Adrenal gland (tissue), 12 donors: ENCODE measurements around the gene TMCO2. TPM values are rescaled to one million over a fixed set of nuclear protein-coding genes. Genes with fewer than 3 reads are reported as not detected.

ENCODE experiments used
- DNase-seq, 7 donors: peaks; one replicate each; pipeline ENCODE4 v3.0.0-alpha.2; 2019 to 2020
- H3K27ac ChIP-seq, 5 donors: fragments of 200-600 bp; sonication (generic) in 4 of 5; 1 replicate in 3 of 5; 2 replicates in 2 of 5; pipeline versions ENCODE4 v1.5.1 to v1.8.0; 2016 to 2020; ENCODE audit warnings: mild to moderate bottlenecking in 1 of 5
- H3K27me3 ChIP-seq: fragments of 200-600 bp; 2 replicates; pipeline ENCODE4 v1.8.0; 2021
- H3K36me3 ChIP-seq, 2 donors: fragments of 200-600 bp; replicated peaks in 1 of 2; 1 replicate in 1 of 2; 2 replicates in 1 of 2; pipeline versions ENCODE4 v1.5.1 to v1.8.0; 2018 to 2022
- H3K4me1 ChIP-seq, 2 donors: fragments of 200-600 bp; replicated peaks in 1 of 2; 1 replicate in 1 of 2; 2 replicates in 1 of 2; pipeline versions ENCODE4 v1.5.1 to v1.8.0; 2018 to 2021
- H3K4me3 ChIP-seq, 4 donors: fragments of 200-600 bp; sonication (generic) in 3 of 4; one replicate each; pipeline ENCODE4 v1.5.1; 2016 to 2018
- H3K9me3 ChIP-seq, 3 donors: fragments of 200-600 bp; sonication (generic) in 1 of 3; replicated peaks in 1 of 3; 1 replicate in 2 of 3; 2 replicates in 1 of 3; pipeline versions ENCODE4 v1.5.1 to v1.8.0; 2016 to 2021
- CTCF ChIP-seq, 6 experiments: fragments of 450-650 bp in 4 of 6; fragments of 200-600 bp in 2 of 6; sonication (generic) in 1 of 6; IDR thresholded peaks; 1 replicate in 5 of 6; 2 replicates in 1 of 6; pipeline versions ENCODE4 v1.5.1 to v1.8.0; 2016 to 2021; ENCODE audit warnings: antibody characterized with exemption in 6 of 6, mild to moderate bottlenecking in 2 of 6, moderate library complexity in 1 of 6
- POLR2A ChIP-seq, 2 donors: fragments of 450-650 bp; IDR thresholded peaks; one replicate each; pipeline ENCODE4 v1.6.1; 2017; ENCODE audit warnings: antibody characterized with exemption in 2 of 2, mild to moderate bottlenecking in 2 of 2, moderate library complexity in 1 of 2
- WGBS, 4 donors: extraction: QIAGEN DNeasy Blood & Tissue Kit in 2 of 4; methylation state at CpG; one replicate each; pipeline versions ENCODE4 v1.1.5 to v1.1.7; 2013 to 2017; 5-methylcytosine and 5-hydroxymethylcytosine counted together
- intact Hi-C, 2 donors: fragments of 100-400 bp; cut with DNase I; formaldehyde crosslinking; loops; one replicate each; pipeline versions ENCODE4 v1.14.1 to v1.15.0; 2022 to 2023
- polyA plus RNA-seq, 3 donors: library from polyadenylated mRNA; stranded (reverse); fragments of 200-250 nt in 2 of 3; fragments of 350-450 nt in 1 of 3; fragmentation: Illumina TruSeq in 1 of 3; extraction: RNeasy Lipid Tissue Mini Kit (QIAGEN cat#74804) in 1 of 3; gene quantifications; one replicate each; pipeline ENCODE4 v1.2.3, GENCODE V29; 2013 to 2014
- total RNA-seq, 9 donors: library from RNA; depleted of rRNA in 4 of 9; stranded (reverse); fragments of >200 nt in 4 of 9; fragments of 120-200 nt in 1 of 9; fragmentation: NEBNext Ultra II Directional in 1 of 9; extraction: Animal tissue kit (Norgen Biotek cat#: 25700) in 1 of 9; gene quantifications; one replicate each; pipeline versions ENCODE4 v1.1.0 to v1.2.4, GENCODE V29; 2013 to 2023
- donor health status: healthy with polysubstance abuse.
- donor health status: Bipolar disorder and iron deficiency.
- donor health status: DM: yes; HTN: yes; CAD: no.
- donor health status: DM: no; HTN: no; CAD: no.
- donor health status: DM: no; HTN: no; CAD: no.
- donor health status: DM: yes; HTN: yes; CAD: no.

Gene TMCO2
- total and polyA plus RNA-seq, 12 donors: not detected

GRCh38 chr1:40300651-40301050 lies 52.9 kb downstream of the TMCO2 start:
- intact Hi-C loops: no loop called here
- peak in 1 of 7 donors; percentile 14 for DNase-seq
- Histone ChIP-seq H3K27me3 (no peaks in the 10 kb centered on the region), H3K4me3 (no peak overlapping the region), H3K4me1 (no peaks in the 10 kb centered on the region), H3K27ac (no peak overlapping the region), H3K9me3 (no peaks in the 10 kb centered on the region), H3K36me3 (no peaks in the 10 kb centered on the region)
- WGBS, 4 donors: 88 to 94% (median 93%) methylated on average over 9 of the region's 9 CpGs
- TF ChIP-seq POLR2A (IDR thresholded peaks at IDR 0.05): no peak
- no peak for TF ChIP-seq CTCF (IDR thresholded peaks at IDR 0.05)

- H3K9me3 ChIP-seq: no peaks in the 10 kb centered on the region
- no peaks in the 10 kb centered on the region for H3K4me1 ChIP-seq
- H3K27me3 ChIP-seq: no peaks in the 10 kb centered on the region
- no peak overlapping the region for H3K4me3 ChIP-seq
- H3K36me3 ChIP-seq: no peaks in the 10 kb centered on the region
- intact Hi-C loops: no loop called here
- no peak for TF ChIP-seq CTCF (IDR thresholded peaks at IDR 0.05)
- TF ChIP-seq POLR2A (IDR thresholded peaks at IDR 0.05): no peak
- WGBS, 4 donors: 88 to 96% (median 94%) methylated on average over 10 of the region's 10 CpGs
- DNase-seq: peak in 1 of 7 donors; percentile 29
- no peak overlapping the region for H3K27ac ChIP-seq
Observed at GRCh38 chr1:40301066-40301465, 53.3 kb downstream of the TMCO2 start.

Other genes starting within 250 kb of the TMCO2 start
- 100 to 1,000 TPM; 150 to 304 (median 206) TPM for gene CAP1, start 207.2 kb upstream of the TMCO2 start, total RNA-seq
- 100 to 1,000 TPM in 1 of 3 donors, 10 to 100 TPM in 2; 59.9 to 234 (median 62.5) TPM for gene CAP1, start 207.2 kb upstream of the TMCO2 start, polyA plus RNA-seq
- gene PPT1, start 150.7 kb upstream of the TMCO2 start, total RNA-seq: 100 to 1,000 TPM in 2 of 9 donors, 10 to 100 TPM in 7; 70.3 to 112 (median 78.4) TPM
- gene PPT1, start 150.7 kb upstream of the TMCO2 start, polyA plus RNA-seq: 100 to 1,000 TPM in 1 of 3 donors, 10 to 100 TPM in 2; 55.3 to 136 (median 59.4) TPM
- gene RLF, start 86.5 kb upstream of the TMCO2 start, total RNA-seq: 10 to 100 TPM in 7 of 9 donors, 1 to 10 TPM in 2; 5.3 to 18.8 (median 11.7) TPM
- 1 to 10 TPM; 3.7 to 9.6 (median 4.3) TPM for gene RLF, start 86.5 kb upstream of the TMCO2 start, polyA plus RNA-seq
- gene ZMPSTE24, start 10.3 kb downstream of the TMCO2 start, total RNA-seq: 10 to 100 TPM; 36.1 to 68.5 (median 42.6) TPM
- gene ZMPSTE24, start 10.3 kb downstream of the TMCO2 start, polyA plus RNA-seq: 100 to 1,000 TPM in 1 of 3 donors, 10 to 100 TPM in 2; 14.2 to 100 (median 21.5) TPM
- gene COL9A2, start 69.3 kb downstream of the TMCO2 start, total RNA-seq: 10 to 100 TPM in 2 of 9 donors, 1 to 10 TPM in 7; 2.7 to 40.3 (median 5.8) TPM
- 10 to 100 TPM in 2 of 3 donors, under 1 TPM in 1; 0.35 to 12.6 (median 12.2) TPM for gene COL9A2, start 69.3 kb downstream of the TMCO2 start, polyA plus RNA-seq
- gene SMAP2, start 125.8 kb downstream of the TMCO2 start, total RNA-seq: 10 to 100 TPM; 23.0 to 52.8 (median 37.8) TPM
- gene SMAP2, start 125.8 kb downstream of the TMCO2 start, polyA plus RNA-seq: 10 to 100 TPM; 15.0 to 55.9 (median 20.1) TPM
- 1 to 10 TPM in 7 of 9 donors, under 1 TPM in 2; 0.68 to 2.6 (median 1.4) TPM for gene ZFP69B, start 202.5 kb downstream of the TMCO2 start, total RNA-seq
- gene ZFP69B, start 202.5 kb downstream of the TMCO2 start, polyA plus RNA-seq: 1 to 10 TPM in 1 of 3 donors, under 1 TPM in 2; 0.34 to 2.1 (median 0.97) TPM
- gene ZFP69, start 229.4 kb downstream of the TMCO2 start, total RNA-seq: 1 to 10 TPM in 8 of 9 donors, under 1 TPM in 1; 0.18 to 2.5 (median 1.8) TPM
- 1 to 10 TPM; 2.5 to 3.2 (median 2.9) TPM for gene ZFP69, start 229.4 kb downstream of the TMCO2 start, polyA plus RNA-seq